DMS 273 (cell line): ENCODE data around the gene SGK1.
"Not testable (repeated sequence)": the region's sequence is repeated elsewhere in the genome, so short reads cannot be mapped to it uniquely, and the experiment has no call there.

ENCODE experiments used
- DNase-seq: peaks from one replicate; lab custom pipeline; 2025; ENCODE audit not compliant: unreplicated experiment; lab: John Stamatoyannopoulos, UW

SGK1 gene

DNA sequence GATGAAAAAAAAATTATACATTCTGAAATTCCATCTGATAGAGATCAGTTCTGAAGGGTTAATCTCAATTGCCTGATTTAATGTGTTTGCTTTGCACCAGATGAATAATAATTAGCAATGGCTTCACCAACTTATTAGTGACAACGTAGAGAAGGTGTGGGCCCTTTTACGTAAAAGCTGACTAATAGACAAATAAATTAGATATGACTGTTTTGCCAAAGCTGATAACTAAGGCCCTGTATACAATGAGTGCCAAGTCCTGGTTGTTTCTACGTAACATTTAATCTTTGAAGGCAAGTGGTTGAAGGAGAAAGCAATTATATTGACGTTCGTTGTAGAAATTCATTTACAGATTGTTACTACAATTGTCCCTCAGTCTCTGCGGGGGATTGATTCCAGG lies 10.8 kb downstream of the SGK1 start:
- DNase-seq, result no peak

DNA sequence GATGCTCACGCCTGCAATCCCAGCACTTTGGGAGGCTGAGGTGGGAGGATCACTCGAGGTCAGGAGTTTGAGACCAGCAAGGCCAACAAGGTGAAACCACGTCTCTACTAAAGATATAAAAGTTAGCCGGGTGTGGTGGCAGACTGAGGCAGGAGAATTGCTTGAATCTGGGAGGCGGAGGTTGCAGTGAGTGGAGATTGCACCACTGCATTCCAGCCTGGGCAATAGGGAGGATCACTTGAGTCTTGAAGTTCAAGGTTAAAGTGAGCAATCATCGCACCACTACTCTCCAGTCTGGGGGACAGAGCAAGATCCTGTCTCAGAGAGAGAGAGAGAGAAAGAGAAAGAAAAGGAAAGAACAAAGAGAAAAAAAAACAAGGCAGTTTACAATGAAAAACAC lies 13.5 kb downstream of the SGK1 start:
- DNase-seq, result not testable (repeated sequence)

DNA sequence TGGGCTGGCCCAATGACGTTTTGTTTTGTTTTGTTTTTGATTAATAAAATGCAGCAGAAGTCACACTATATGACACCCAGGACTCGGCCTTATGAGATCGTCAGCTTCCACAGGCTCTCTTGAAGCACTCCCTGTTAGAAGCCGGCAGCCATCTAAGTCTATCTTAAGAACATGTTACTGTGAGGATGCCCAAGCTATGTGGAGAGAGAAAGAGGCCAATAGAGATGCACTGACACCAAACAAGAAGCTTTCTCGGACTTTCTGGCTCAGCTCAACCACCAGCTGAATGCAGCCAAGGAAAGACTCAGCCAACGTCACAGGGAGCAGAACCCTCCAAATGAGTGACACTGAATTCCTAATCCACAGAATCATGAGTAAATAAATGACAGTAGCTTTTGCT lies 14.0 kb downstream of the SGK1 start:
- no peak for DNase-seq

- no peak for DNase-seq
Observed at GRCh38 chr6:134299236-134299635, 18.7 kb downstream of the SGK1 start.

DNA sequence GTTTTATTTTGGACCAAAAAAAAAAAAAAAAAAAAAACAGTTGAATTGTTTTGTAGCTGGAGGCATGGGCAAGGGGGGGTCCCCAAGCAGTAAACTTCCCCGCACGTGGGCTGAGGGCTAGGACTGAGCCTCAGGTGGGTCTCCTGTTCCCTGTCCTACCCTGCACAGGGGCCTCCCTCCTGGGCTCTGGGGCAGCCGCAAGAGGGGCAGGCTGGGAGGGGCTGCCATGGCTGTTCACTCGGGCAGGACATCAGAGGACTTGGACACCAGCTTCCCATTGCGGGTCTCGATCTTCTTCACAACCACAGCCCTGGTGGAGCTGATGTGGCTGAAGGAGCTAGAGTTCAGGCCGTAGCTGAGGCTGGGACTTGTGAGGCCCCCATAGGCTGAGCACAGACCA lies 21.1 kb downstream of the SGK1 start:
- DNase-seq, result no peak

DNA sequence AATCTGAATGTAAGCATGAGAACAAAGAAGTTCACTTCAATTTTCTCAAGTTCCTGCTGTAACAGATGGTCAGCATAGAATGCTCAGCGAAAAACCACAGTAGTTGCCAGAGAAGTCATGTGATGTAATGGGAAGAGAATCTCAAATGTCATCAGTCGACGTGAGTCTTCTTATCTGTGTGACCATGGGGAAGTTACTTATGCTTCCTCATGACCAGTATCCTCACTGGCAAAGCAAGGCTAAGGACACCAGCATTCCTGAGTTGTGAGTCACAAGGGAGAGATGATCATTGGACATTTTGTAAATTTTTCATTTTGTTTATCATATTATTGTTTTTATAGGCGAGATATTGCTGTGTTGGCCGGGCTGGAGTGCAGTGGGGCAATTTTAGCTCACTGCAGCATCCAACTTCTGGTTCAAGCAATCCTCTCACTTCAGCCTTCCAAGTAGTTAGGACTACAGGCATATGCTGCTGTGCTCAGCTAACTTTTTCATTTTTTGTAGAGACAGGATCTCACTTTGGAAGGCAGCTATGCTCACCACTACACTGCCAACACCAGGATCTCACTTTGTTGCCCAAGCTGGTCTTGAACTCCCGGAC lies 21.9 kb downstream of the SGK1 start:
- peak; percentile 89 for DNase-seq

- DNase-seq, result no peak
Observed at GRCh38 chr6:134293659-134294161, 24.2 kb downstream of the SGK1 start.

- no peak for DNase-seq
Observed at GRCh38 chr6:134291156-134291555, 26.8 kb downstream of the SGK1 start.

DNA sequence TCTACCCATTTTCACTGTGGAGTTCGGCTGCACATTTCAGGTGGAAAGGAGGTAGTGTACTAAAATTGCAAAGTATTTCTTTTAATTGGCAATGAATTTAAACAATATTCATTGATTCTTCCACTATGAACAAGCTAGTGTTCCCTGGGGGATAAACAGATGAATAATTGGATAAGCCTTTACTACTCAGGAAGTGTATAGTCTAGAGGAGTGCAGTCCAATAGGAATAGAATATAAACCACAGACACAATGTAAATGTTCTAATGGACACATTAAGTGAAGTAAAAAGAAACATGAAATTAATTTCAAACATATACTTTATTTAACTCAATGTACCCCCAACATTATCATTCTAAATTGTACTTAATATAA lies 28.7 kb downstream of the SGK1 start:
- DNase-seq, result no peak

DNA sequence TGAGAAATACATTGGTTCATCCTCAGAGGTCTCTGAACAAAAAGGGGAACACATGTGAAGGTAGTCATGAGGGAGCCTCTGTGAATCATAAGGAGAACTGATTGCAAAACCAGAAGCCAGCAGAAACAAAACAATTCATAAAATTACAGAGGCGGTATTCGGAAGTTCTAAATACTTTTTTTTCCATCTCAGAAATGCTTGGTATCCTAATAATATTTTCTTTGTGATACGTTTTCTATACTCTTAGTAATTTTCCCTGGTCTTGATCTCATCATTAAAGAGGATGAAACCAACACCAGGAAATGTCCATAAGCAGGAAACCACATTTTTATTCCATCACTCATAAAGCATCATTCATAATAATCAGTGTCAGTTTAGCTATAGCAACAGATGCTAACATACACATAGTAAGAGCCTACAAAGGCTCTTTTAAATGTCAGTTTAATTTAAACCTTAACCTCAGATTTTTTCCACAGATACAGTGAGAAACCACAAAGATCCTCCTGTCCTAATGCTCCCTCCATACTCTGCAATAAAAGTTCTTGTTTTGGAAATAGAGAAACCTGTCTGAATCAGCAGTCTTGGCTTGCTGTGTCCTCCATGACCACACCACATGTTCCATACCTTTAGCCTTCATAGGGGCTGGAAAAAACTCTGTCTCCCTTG lies 29.2 kb downstream of the SGK1 start:
- DNase-seq, result no peak

DNA sequence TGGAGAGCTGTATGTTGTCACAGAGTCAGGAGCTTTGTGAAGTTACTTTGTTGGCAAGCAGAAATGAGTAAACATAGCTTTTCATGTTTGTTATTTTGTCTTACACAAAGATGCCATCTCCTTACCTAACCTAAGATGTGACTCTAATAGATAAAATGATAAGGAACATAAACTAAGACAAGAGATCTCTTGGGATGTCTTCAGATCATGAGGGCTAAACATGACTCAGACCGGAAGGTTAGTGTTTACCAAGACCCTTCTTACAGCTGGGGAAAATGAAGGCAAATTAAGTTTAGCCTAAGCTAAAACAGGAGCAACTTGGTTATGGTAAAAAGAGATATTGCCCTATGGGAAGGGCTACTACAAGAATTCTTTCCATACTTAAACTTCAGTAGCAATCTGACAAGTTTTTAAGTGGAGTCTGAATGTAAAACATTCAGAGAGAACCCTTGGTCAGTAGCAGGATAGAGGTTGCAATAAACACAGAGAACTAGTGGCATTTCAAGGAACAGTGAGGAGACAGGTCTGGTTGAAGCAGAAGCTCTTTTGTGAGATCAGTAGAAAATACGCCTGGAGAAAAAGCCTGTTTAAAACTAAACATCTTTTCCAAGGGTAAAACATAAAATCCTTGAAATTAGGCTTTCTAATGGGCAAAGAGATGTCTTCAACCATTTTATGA lies 29.9 kb downstream of the SGK1 start:
- no peak for DNase-seq

DNA sequence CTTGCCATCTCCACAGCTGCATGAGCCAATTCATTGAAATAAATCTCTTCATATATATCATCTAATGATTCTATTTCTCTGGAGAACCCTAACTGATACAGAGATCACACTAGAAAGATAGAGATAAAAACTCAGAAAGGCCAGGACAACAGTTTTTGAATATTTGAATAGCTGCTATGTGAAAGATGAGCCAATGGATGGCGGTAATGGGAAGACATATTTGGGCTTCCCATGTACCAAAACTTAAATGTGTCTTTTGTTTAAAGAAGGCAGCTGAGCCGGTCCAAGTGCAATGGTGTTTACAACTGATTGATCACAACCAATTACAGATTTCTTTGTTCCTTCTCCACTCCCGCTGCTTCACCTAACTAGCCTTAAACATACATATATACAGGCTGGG lies 35.1 kb downstream of the SGK1 start:
- DNase-seq, result no peak

DNA sequence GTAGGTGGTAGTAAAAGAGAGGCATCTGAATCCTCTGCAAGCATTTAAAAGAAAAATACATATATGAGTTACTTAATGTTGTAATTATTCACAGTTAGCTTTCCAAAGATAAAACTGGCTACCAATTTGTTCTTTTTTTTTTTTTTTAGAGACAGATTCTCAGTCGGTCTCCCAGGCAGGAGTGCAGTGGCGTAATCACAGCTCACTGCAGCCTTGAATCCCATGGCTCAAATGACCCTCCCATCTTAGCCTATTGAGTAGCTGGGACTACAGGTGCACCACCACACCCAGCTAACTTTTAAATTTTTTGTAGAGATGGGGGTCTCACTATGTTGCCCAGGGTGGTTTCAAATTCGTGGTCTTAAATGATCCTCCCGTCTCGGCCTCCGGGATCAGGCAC lies 36.5 kb downstream of the SGK1 start:
- DNase-seq, result no peak

DNA sequence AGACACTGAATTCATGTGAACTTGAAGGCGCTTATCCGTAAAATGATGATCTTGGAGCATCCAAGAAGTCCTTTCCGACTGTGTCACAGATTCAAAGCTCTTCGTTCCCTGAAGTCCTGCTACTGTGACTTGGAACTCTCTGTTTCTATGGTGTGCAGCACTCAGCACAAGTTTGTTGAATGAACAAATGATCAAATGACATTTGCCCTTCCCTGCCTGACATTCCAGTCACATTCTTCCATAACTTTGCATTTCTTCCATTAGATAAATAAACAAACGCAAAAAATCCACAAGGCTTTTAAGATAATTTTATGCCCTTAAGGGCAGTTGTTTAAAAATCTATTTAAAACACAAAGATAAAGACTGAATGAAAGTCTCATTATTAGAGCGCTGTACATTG lies 39.9 kb downstream of the SGK1 start:
- DNase-seq, result no peak

DNA sequence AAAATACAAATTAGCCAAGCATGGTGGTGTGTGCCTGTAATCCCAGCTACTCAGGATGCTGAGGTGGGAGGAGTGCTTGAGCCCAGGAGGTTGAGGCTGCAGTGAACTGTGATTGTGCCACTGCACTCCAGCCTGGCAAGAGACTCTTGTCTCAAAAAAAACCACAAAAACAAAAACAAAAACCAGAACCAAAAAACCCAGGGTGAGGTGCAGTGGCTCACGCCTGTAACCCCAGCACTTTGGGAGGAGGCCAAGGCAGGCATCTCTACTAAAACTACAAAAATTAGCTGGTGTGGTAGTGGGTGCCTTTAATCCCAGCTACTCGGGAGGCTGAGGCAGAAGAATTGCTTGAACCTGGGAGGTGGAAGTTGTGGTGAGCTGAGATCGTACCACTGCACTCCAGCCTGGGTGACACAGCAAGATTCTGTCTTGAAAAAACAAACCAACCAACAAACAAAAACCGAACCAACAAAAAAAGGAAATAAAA lies 41.0 kb downstream of the SGK1 start:
- not testable (repeated sequence) for DNase-seq

GRCh38 chr6:134272374-134272773 lies 45.5 kb downstream of the SGK1 start:
- DNase-seq, result no peak

DNA sequence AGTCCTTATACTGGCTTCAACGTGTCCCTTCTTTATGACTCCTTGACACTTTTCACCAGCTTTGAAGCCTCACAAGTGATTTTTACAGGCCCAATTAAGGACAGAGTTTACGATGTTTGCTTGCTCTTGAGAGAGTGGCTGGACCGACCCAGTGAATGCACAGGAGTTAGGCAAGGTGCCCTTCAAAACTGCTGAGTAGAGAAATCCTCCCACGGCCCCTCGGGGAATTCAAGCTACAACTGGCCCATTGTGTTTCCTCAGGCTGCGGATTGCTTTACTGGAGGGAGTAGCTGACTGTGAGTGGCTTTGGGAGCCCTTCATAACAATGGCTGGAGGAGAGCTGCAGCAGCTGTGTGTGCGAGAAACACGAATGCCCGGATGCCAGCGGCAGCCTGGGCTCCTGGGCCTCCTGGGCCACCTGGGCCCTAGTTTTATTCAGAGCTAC lies 50.0 kb downstream of the SGK1 start:
- peak; percentile 18 for DNase-seq

DNA sequence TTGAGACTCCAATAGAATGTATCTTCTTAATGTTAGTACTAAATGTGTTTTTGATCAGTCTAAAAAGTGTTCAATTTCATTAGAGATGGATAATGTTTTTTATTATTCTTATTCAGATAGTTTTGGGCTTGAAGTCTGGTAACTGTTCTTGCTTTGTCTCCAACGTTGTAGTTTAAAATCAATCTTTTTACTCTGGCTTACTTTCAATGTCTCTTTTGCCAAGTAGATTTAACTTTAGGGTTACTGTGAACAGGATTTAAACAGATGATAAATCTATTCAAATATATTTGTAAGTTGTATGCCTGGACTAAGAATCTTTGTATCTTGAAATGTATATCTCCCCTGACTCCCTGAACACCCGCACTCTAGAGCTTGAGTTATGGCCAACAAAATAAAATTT lies 51.1 kb downstream of the SGK1 start:
- no peak for DNase-seq

- DNase-seq, result no peak
Observed at GRCh38 chr6:134261766-134262165, 56.1 kb downstream of the SGK1 start.

GRCh38 chr6:134258849-134259306 lies 59.0 kb downstream of the SGK1 start:
- no peak for DNase-seq

DNA sequence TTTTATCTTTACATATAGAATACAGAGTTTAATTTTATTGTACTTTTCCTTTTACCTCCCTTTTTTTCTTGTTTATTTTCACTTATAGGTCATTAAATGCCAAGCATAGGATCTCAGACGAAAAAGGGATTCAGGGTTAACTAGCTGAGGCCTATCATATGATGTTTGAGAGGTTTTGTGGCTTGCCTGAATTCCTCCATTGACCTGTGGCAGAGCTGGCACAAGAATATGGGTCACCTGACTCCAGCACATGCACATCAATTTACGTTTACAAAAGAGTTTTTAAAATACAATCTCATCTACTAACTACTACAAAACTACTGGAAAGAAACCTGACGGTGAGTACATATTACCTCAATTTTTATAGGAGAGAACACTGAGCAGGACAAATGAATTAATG lies 60.4 kb downstream of the SGK1 start:
- DNase-seq, result no peak

- DNase-seq, result no peak
Observed at GRCh38 chr6:134256862-134257261, 61.0 kb downstream of the SGK1 start.
